Brain pericyte (primary cell): Measurements from ENCODE around the gene MAN2A1.

ENCODE experiments used
- DNase-seq: peaks from one replicate; pipeline ENCODE4 v3.0.0-alpha.2; 2012; ENCODE audit warnings: low read depth, low spot score

The MAN2A1 gene

DNA sequence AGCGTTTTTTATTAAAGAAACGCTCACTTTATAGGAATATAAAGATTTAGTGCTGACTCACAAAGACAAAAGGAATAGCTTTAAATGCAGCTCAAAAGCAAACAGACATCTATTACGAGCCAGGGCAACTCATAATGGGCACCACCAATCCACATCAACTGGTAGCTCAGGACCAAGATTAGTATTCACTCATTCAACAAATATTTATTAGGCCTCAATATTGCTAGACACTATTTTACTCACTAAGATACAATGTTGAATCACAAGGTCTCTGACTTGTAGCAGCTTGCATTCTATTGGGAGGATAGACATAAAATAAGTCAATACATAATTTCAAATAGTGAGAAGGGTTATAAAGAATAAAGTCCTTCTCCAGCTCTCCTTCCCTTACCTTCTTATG, 8.0 kb upstream of the MAN2A1 start:
- no peak for DNase-seq

DNA sequence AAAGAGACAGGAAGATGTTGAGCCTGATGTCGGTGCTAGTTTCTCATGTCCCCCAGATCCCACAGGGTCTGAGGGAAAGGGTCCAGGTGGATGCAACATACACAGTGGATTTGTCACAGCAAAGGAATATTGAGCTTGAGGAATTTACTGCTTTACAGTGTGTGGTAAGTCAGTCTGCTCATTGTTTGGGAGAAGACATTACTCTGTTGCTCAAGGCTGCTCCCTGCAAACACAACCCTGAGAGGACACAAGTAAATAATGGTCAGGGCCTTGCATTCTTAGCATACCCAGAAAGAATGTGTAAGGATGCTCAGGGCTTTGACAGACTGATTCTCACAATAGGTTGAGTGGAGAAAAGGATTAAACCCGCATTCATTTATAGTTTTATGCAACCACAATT, 7.3 kb upstream of the MAN2A1 start:
- no peak for DNase-seq

DNA sequence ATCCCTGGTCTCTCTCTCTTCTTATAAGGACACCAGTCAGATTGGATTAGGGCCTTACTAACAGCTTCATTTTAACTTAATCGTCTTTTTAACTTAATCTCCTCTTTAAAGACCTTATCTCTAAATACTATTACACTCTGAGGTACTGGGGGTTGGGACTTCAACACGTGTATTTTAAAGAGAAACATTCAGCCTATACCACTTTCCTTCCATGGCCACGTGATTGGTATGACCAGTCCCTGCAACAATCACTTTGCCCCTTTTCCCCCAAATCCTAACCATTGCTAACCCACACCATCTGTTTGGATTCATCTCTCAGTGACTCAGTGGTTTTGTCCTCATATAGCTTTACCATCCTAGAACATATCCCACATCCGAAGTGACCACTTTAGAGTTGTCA, 3.8 kb upstream of the MAN2A1 start:
- DNase-seq = no peak

DNA sequence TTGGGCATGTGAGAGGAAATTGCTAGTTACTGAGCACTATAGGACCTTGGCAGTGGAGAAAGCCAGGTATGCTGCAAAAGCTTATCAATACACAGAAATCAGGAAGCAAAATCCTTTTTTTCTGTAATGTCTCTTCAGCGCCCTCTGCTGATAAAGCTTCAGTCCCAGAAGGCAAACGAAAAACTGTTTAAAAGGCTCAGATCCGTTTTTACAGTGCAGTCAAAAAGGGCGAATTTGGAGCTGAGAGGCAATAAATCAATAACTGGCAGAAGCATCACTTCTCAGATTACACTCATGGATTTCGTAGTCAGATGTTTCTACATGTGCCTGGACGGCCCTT, 1.1 kb upstream of the MAN2A1 start:
- DNase-seq = no peak

DNA sequence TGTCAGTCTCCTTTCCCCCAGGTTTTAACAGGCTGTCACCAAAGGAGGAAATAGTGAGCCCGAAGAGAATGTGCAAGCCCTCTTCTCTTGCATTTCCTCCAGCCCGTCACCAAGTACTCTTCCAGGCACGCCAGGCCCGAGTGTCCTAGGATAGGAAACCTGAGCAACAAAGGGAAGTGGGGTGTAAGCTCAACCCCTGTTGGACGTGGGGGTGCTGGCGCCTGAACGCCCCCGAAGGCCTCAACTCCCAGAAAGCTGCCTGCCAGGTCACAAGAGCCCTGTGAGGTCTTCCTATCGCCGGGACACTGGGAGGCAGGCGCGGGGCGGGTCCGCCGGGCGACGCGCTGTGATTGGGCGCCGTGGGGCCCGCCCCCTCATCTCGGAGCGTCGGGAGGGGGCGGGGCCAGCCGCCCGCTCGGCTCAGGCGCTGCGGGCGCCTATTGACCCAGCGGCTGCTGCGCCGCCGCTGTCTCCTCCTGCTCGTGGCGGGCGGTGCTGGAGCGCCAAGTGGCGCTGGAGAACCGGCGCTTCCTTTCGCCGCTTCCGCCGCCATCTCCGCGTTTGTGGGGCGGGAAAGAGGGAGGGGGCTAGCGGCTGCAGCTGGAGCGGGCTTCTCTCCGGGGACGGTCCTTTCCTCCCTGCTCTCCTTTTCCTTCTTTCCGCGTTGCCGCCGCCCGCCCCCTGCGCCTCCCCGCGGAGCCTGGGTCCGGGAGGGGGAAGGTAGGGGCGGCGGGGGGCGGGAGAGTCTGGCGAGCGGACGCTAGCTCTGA, 572 bp upstream of the MAN2A1 start:
- DNase-seq = peak; percentile 69

DNA sequence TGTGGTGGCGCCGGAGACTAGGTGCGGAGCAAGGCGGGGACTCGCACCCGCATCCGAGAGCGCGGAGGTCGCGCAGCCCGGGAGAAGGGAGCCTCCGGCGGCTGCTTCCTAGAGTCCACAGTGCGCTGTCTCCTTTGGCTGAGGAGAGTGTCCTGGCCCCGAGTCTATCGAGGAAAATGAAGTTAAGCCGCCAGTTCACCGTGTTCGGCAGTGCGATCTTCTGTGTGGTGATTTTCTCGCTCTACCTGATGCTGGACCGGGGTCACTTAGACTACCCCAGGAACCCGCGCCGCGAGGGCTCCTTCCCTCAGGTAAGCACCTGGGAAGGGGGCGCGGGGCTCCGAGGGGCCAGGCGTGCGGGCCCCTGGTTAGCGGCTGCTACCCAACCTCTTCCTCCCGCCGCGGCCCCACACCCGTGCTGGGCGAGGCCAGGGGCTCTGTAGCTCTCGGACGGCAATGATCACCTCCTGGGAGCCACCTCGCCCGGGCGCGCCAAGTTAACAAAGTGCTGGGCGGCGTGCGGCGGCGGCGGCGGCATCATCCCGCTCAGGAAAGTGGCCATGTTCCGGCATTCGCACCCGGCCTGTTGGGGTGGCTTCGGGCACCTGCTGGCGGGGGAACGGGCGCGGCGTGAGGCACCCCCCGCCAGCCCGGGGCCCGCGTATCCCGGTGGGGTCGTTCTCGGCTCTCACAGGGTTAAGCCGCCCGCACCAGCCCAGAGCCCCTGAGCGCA, 681 bp downstream of the MAN2A1 start:
- no peak for DNase-seq

DNA sequence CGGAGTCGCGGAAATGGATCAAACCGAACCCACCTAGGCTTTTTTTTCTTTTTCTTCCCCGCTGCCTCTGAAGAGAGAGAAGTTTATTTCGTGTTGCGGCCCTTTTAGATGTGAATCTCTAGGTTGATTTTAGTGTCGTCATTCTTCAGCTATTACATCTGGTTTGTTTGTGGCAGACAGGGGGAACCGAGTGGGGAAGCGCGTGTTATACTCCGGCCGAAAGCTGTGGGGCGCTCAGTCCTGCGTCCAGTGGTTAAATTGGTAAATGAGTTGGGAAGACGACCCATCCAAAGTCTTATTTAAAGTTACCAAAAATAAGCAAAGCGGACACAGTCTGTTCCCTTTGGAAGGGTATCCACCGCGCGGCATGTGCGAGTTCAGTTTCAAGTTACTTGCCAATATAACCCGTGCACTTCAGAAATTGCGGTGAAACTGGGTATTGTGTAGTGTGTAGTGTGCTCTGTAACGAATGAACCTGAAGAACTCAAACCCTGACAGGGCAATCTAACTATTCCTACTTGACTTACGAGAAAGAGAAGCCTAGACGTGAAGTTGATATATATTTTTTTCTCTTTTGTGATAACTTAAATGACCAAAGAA, 1.3 kb downstream of the MAN2A1 start:
- peak; percentile 49 for DNase-seq

DNA sequence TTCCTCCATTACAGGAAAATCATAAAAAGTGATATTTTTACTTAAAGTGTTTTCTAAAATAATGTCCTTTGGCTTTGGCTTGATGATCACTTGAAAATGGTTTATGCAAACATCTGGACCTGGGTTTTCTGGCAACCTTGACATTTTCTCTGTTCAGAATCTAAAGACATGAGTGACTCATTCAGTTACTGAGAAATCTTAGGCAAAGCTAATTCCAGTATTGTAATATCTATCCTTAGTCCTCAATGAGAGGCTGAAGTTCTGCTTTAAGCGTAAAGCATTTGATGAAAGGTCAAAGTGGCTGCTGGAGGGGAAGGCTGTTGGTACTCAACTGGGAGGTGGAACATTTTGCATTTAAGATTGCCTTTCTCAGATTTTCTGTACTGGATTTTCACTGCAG, 2.3 kb downstream of the MAN2A1 start:
- no peak for DNase-seq

DNA sequence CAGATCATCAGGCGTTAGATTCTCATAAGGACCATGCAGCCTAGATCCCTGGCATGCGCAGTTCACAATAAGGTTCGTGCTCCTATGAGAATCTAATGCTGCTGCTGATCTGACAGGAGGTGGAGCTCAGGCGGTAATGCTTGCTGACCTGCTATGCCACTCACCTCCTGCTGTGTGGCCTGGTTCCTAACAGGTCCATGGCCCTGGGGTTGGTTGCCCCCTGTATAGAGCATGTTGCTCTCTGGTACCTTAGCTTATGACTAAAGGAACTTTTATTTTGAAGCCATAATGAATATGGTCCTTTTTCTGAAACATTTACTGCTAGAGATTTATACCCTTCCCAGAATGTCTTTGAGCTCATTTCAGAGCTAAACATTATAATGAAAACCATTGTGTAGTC, 3.1 kb downstream of the MAN2A1 start:
- DNase-seq = no peak

DNA sequence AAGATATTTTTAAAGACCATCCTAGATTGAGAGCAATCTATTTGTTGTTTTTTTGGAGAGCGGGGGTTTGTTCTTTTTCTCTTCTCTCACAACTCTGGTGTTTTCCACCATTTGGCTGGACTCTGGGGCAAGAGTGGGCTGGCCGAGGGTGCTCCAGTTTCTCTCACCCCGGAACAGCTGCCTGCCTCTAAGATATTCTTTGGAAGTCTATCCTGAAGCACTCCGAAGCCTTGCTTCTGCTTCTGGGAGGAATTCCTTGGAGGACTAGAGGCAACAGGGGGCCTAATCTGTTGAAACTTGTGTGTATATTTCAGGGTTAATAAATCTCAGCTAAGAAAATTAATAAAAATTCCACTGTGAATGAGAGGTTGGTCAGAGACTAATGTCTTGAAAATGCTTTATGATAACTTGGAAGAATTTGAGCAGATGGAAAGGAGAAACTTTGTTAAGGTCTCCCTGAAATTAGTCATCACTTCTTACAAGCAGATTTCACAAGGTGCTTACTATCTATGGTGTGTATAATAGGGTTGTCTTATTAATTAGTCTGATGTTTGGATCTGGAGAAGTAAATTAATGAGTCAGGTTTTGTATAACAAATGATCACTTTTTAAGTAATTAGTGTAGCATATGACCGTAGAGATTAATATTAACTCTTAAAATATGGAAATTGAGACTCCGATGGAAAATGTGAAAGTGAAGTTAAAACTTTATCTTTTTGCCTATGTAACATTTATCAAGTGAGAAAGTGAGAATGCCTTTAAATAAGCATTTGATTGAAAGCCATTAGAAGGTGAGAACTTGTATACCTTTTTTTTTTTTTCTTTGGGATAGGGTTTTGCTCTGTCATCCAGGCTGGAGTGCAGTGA, 4.0 kb downstream of the MAN2A1 start:
- no peak for DNase-seq

DNA sequence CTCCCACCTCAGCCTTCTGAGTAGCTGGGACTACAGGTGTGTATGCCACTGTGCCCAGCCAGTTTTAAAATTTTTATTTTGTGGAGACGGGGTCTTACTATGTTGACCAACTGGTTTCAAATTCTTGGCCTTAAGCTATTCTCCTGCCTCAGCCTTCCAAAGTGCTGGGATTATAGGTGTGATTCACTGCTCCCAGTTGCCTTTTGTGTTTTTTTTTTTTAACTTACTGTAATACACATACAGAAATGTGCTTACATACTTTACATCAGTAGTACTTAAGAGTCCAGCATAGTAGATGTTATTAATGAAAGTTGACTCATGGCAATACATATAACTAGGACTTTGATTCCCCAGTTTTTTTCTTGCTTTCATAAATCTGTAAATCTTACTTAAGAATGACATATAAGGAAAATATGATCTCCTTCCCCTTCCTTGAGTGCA, 4.7 kb downstream of the MAN2A1 start:
- DNase-seq = no peak

DNA sequence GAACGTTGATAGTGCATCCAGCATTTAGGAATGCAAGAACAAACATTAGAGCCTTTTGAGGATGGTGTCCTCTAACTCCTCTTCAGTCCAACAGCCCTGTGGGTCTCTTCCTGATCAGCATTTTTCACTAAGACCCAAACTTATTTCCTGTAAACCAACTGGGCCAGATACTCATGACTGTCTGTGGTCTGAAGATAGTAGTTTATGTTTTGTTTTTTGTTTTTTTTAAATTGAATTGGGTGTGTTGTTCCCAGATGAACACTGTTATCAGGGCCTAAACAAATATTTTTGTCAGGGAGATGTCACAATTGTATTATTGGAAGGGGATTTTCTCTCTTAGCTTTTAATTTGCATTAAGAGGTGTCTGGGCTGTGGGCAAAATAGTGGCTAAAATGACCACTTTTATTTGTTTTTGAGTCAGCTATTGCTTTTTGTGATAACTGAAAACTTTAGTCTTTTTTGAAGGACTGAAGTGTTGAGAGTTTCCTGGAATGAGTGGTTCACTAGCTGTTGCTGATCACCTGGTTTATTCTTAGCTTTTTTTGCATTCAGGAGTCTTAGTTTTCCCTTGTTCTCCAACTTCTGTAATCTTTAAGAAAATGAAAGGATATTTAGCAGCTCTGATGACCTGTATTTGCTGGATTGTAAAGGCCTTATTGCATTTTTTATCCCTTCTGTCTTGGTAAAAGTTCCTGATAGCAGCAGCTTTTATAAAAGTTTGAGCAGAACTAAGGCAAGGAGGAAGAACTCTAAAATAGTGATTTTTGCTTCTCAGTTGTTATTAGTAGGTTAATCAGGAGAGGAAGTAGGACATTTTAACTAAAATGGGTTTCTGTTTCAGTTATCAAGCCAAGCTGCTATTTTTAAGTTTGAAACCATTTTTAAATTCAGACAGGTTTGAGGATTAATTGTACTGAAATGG, 5.5 kb downstream of the MAN2A1 start:
- no peak for DNase-seq

DNA sequence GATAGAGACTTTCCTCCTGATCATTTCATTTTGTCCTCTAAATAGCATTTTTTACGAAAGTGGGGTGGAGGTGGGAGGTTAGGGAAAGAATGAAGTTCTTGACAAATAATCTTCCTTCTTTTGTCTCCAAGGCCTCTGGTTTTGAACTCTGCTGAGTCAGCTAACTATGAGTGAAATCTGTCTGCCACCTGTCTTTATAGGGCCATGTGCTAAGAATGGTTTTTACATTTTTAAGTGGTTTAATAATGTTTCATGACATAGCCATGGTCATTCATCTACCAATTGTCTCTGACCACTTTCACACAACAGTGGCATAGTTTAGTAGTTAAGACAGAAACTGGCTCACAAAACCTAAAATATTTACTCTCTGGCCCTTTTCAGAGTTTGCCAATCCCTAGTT, 7.6 kb downstream of the MAN2A1 start:
- no peak for DNase-seq

DNA sequence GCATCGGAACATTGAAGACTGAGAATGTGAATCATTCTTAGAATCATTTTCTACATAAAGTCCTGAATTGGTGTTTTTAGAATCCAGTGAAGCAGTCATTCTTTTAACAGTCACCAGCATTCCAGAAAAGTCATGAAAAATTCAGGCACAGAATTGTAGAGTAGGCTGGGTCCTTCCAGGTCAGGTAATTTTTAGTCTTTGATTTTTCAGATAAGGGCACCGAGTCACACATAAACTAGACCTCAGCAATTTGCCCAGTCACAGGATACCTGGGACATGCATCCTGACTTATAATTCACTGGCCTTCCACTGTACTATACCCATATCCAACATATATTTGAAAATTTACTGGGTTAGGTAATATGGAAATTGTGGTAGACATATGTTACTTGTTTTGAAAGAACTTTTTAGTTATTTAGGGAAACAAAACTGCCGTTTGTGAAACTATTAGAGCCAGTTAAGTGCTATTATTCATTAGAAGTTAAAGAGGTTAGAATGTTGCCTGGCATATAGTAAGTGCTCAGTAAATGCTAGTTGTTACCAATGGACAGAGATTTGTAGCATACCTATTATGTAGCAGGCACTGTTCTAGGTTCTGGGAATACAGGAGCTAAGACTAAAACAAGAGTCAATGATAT, 10.9 kb downstream of the MAN2A1 start:
- DNase-seq = no peak

DNA sequence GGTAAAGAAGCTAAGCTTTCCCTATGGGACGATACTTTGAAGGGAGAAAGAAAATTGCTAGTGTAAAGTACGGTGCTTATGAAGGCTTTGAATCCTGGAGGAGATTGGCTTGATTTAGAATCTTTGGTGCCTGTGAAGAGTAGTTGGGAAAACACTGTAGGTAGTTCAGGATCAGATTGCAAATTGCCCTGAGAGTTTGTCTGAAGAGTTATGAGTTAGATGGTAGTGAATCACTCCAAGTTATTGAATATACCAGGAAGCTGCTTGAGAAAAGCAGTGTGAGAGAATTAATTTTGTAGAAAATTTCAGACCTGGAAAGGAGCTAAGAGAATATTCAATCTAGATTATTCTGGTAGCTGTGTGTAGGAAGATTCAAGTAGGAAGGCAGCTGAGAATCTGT, 11.5 kb downstream of the MAN2A1 start:
- DNase-seq = no peak

DNA sequence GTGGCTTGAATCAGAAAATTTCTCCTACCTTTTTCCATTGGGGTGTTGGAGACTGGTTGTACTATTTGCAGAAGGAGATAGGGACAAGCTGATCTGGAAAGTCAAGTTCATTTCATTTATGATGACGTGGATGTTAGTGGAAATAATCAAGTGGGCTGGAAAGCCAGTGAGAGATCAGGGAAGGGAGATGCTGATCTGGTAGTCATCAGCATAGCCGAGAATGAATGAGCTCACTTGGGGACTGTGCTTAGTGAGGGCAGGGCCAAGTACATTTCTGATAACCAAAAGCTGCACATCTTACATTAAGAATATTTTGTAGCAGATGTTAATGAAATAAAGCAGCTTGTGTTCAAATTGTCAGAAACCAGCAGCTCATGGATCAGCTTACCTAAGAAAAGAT, 12.1 kb downstream of the MAN2A1 start:
- DNase-seq = no peak

DNA sequence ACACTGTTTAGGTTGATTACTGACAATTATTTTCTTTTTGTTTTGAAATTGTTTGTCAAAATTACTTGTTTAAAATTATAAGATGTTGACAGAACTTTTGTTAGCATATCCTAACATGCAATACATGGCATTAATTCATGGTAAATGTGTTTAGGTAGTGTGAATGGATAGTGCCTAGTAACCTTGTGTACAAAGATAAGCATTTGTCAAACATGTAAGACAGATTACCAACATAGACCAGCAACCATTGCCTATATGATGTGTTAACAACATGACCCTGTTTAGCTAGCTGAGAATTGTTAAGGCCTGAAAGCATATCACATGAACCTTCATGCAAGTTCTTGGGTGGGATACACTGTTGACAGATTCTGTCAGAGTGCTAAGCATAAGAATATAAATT, 13.4 kb downstream of the MAN2A1 start:
- no peak for DNase-seq

DNA sequence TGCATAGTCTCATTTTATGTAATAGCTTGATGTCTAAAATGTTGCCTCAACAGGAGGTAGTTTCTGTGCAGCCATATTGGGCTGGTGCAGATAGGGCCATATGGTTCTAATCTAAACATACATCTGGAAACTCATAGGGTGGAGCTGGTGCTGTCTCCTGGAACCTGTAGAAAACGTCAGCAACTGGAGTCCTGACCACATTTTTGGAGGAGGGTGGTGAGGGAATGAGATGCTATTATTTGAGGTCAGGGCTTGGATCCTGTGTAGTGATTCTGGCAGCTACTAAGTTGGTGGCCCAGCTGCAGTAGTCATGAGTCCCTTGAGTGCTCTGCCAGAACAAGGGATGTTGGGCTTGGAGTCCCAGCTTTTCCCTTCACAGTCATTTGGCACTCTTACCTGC, 14.1 kb downstream of the MAN2A1 start:
- DNase-seq = no peak

DNA sequence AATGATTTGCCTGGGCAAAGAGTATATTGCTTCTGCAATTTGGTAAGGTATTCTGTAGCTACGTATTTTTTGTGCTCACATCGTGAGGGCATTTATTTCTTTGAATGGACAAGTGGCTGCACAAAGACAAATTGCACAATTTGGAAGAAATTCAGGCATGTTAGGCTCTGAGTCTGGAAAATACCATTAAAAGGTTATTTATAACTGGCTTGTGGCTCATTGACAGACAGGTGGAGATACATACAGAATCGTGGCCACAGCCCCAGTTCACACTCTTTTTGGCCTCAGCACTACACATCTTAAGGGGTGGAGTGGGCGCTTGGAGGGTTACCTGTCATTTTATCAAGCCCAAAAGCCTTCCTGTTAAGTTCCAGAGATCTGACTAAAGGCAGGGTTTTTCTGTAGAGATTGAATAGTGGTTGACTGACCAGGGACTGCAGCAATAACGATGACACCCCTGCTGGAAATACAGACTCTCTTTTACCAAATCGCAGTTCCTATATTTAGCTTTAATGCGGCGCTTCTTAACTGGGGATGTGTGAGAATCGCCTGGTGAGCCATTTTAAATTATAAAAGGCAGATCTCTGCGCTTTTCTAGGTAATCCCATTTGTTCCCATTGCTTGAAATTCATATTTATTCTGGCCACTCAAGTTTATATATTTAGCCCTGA, 14.7 kb downstream of the MAN2A1 start:
- DNase-seq = no peak

DNA sequence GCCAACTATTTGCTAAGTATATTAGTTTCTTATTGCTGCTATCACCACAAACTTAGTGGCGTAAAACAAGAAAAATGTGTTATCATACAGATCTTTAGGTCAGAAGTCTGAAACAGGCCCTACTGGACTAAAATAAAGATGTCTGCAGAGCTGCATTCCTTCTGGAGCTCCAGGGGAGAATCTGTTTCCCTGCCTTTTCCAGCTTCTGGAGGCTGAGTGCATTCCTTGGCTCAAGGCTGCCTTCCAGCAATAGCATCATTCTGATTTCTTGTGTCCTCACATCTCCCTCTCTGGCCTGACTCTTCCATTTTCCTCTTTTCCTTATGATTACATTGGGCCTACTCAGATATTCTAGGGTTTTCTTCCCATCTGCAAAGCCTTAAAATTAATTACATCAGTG, 15.9 kb downstream of the MAN2A1 start:
- no peak for DNase-seq
